Heart right ventricle (tissue), 16 donors: Measurements from ENCODE around the gene OR6C75. TPM values are rescaled to one million over a fixed set of nuclear protein-coding genes. Genes with fewer than 3 reads are reported as not detected.
"Not testable (repeated sequence)": the region's sequence is repeated elsewhere in the genome, so short reads cannot be mapped to it uniquely, and the experiment has no call there.

Experiments
- ATAC-seq, 8 donors: fragments of 200-7000 bp; cut with Tn5 transposase; one replicate each; pipeline ENCODE4 v1.9.1; 2020; ENCODE audit warnings: mild to moderate bottlenecking in 8 of 8, moderate library complexity in 8 of 8, moderate number of reproducible peaks in 1 of 8
- DNase-seq, 2 donors: peaks; one replicate each; pipeline ENCODE4 v3.0.0-alpha.2; 2020
- H3K27ac ChIP-seq, 10 donors: fragments of 200-600 bp; sonication (generic) in 2 of 10; one replicate each; pipeline versions ENCODE4 v1.5.0 to v1.8.0; 2020 to 2022; ENCODE audit warnings: mild to moderate bottlenecking in 3 of 10
- H3K27me3 ChIP-seq, 7 donors: fragments of 200-600 bp; one replicate each; pipeline ENCODE4 v1.8.0; 2021 to 2022; ENCODE audit warnings: mild to moderate bottlenecking in 2 of 7
- H3K36me3 ChIP-seq, 9 donors: fragments of 200-600 bp; sonication (generic) in 1 of 9; one replicate each; pipeline versions ENCODE4 v1.5.0 to v1.8.0; 2020 to 2022; ENCODE audit warnings: mild to moderate bottlenecking in 2 of 9
- H3K4me1 ChIP-seq, 9 donors: fragments of 200-600 bp; sonication (generic) in 1 of 9; one replicate each; pipeline versions ENCODE4 v1.5.0 to v1.8.0; 2020 to 2022; ENCODE audit warnings: mild to moderate bottlenecking in 4 of 9
- H3K4me3 ChIP-seq, 10 donors: fragments of 200-600 bp; sonication (generic) in 2 of 10; one replicate each; pipeline versions ENCODE4 v1.5.0 to v1.8.0; 2020 to 2022; ENCODE audit warnings: mild to moderate bottlenecking in 7 of 10, moderate library complexity in 2 of 10
- H3K9me3 ChIP-seq, 11 donors: fragments of 200-600 bp in 10 of 11; sonication (generic) in 2 of 11; one replicate each; pipeline versions ENCODE4 v1.5.0 to v1.8.0; 2013 to 2022; ENCODE audit warnings: mild to moderate bottlenecking in 2 of 11, control low read depth in 1 of 11, moderate library complexity in 1 of 11
- WGBS, 2 donors: extraction: QIAGEN DNeasy Blood & Tissue Kit; methylation state at CpG; one replicate each; pipeline ENCODE4 v1.1.7; 2013; ENCODE audit warnings: inconsistent platforms in 1 of 2; 5-methylcytosine and 5-hydroxymethylcytosine counted together
- intact Hi-C, 10 donors: fragments of 100-400 bp; cut with DNase I; formaldehyde crosslinking; loops; one replicate each; pipeline versions ENCODE4 v1.11.1 to v1.14.2; 2022
- polyA plus RNA-seq, 2 donors: library from polyadenylated mRNA; stranded (reverse); fragments of 200-250 nt; gene quantifications; one replicate each; pipeline ENCODE4 v1.2.3, GENCODE V29; 2013
- total RNA-seq, 10 donors: library from RNA; stranded (reverse); fragmentation: NEBNext Ultra II Directional in 3 of 10; extraction: Animal tissue kit (Norgen Biotek cat#: 25700) in 3 of 10; gene quantifications; one replicate each; pipeline versions ENCODE4 v1.2.1 to v1.2.4, GENCODE V29; 2021 to 2023
- TF ChIP-seq, protein P1 (sequence below), 9 donors: fragments of 200-600 bp; sonication (generic) in 2 of 9; IDR thresholded peaks; one replicate each; pipeline versions ENCODE4 v1.5.0 to v1.8.0; 2021 to 2022; ENCODE audit warnings: antibody characterized with exemption in 9 of 9, mild to moderate bottlenecking in 5 of 9, moderate library complexity in 1 of 9
- donor health status: Arrhythmogenic right ventricular cardiomyopathy.
- donor health status: ischemic (EF 13 %, LVEDD 7.1; RV severe dilation, severe dysfunction).
- donor health status: healthy with polysubstance abuse.
- donor health status: DM: no; HTN: yes; CAD: no.
- donor health status: DM: no; HTN: no; CAD: no.
- donor health status: ischemic (EF 25% LVEDD 6.9; RV normal size, moderate dysfunction).
- donor health status: ischemic (EF 25% LVEDD 5.7; RV mildly dilated, moderate dysfunction).
- donor health status: healthy.
- donor health status: DM: yes; HTN: yes; CAD: no.
- donor health status: Ischemic cardiomyopathy.
- donor health status: ischemic (EF 35%, LVEDD 5.7; RV mildly dilated, moderate dysfunction).
- donor health status: nonischemic (EF 11% LVEDD 7.7; RV severe dilation, severe dysfunction).
- donor health status: DM: yes; HTN: yes; CAD: no.
- donor health status: PGD.
- donor health status: ischemic (EF 29% LVEDD 5.4; RV normal size, mild dysfunction).
- donor health status: nonischemic (EF 23%, LVEDD 6.1; RV moderate dilation, normal function).

OR6C75 gene
- total and polyA plus RNA-seq, 12 donors = not detected

DNA sequence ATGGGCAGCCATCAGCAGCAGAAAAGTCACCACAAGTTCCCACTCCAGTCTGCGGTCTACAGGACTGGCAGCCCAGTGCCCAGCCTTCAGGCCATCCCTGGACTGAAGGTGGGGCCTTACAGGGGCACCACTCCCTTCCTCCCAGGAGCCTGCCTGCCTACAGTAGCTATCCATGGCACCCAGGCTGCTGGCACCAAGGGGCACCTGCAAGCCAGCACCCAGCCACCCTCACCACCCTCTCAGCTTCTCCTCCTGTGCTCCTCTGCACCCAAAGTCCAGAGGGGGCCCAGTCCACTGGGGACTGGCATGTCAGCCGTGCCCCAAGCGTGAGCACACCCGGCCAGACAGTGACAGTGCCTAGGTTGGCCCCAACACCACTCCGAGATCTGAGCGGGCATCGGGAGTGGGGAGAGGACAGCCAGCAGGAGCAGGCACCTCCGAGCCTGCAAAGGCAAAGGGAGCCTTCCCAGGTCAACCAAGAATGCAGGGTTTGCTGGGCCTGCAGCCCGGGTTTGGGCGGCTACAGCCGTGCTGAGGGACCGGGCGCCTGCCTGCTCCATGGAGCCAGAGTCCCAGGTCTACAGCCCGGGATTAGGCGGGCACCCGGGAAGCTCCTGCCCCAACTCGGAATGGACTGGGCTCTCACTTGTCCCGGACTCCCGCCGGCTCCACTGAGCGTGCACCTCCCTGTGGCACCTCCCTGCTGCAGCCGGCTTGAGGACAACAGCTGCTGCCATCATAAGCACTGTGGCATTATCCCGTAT lies 29.4 kb downstream of the OR6C75 start:
- no peak overlapping the region for H3K27ac ChIP-seq
- TF ChIP-seq, protein P1, sequence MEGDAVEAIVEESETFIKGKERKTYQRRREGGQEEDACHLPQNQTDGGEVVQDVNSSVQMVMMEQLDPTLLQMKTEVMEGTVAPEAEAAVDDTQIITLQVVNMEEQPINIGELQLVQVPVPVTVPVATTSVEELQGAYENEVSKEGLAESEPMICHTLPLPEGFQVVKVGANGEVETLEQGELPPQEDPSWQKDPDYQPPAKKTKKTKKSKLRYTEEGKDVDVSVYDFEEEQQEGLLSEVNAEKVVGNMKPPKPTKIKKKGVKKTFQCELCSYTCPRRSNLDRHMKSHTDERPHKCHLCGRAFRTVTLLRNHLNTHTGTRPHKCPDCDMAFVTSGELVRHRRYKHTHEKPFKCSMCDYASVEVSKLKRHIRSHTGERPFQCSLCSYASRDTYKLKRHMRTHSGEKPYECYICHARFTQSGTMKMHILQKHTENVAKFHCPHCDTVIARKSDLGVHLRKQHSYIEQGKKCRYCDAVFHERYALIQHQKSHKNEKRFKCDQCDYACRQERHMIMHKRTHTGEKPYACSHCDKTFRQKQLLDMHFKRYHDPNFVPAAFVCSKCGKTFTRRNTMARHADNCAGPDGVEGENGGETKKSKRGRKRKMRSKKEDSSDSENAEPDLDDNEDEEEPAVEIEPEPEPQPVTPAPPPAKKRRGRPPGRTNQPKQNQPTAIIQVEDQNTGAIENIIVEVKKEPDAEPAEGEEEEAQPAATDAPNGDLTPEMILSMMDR (IDR thresholded peaks at IDR 0.05) = no peak
- no peak overlapping the region for H3K4me3 ChIP-seq
- H3K4me1 ChIP-seq = no peaks in the 10 kb centered on the region
- H3K9me3 ChIP-seq = no peaks in the 10 kb centered on the region
- DNase-seq (no peak), ATAC-seq (no peak)
- intact Hi-C loops = no loop called here
- 85 to 93% methylated on average over 23 of the region's 23 CpGs for WGBS, 2 donors
- peaks cover 0 to 6% (median 0%) of the 10 kb centered on the region in 7 donors for H3K27me3 ChIP-seq
- no peaks in the 10 kb centered on the region for H3K36me3 ChIP-seq

DNA sequence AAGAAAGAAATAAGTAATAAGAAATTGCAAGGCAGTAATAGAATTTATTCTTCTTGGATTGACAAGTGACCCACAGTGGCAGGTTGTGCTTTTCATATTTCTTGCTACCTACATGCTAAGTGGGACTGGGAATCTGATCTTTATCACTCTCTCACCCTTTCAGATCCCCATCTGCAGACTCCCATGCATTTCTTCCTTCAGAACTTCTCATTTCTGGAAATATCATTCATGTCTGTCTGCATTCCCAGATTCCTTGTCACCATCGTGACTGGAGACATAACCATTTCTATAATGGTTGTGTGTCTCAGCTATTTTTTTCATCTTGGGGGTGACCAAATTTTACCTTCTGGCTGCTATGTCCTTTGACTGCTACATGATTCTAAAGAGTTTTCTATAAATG lies 33.6 kb downstream of the OR6C75 start:
- intact Hi-C loops = no loop called here
- no peak for ATAC-seq
- peaks cover 0 to 6% (median 0%) of the 10 kb centered on the region in 7 donors for H3K27me3 ChIP-seq
- 77 to 80% methylated on average over 1 of the region's 1 CpG for WGBS, 2 donors
- H3K36me3 ChIP-seq = no peaks in the 10 kb centered on the region
- no peak for DNase-seq
- TF ChIP-seq, protein P1 (IDR thresholded peaks at IDR 0.05) = no peak
- no peaks in the 10 kb centered on the region for H3K9me3 ChIP-seq
- no peak overlapping the region for H3K27ac ChIP-seq
- H3K4me3 ChIP-seq = no peak overlapping the region
- no peaks in the 10 kb centered on the region for H3K4me1 ChIP-seq

DNA sequence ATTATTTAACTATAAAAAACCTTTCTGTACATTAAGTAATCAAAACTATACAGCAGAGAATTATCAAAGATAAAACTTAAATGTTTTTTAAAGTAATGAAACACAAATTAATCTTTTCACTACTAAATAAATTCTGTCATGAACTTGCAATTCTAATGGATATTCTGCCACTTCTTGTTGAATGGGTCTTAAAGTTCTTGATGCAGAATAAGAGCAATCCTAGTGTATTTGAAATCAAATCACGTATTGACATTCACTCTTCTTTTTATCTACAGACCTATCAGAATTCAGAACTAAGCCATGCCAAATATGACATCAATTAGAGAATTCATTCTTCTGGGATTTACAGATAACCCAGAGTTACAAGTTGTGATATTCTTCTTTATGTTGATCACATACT lies 37.5 kb downstream of the OR6C75 start, which contains the start of gene OR6C65:
Gene OR6C65, plus strand, starts transcription at position 301 of the 400 bp plus-strand sequence. Its CDS starts 0 bp downstream, at position 301.
- WGBS, 2 donors = 77 to 84% methylated on average over 1 of the region's 1 CpG
- Histone ChIP-seq H3K27me3 (no peaks in the 10 kb centered on the region), H3K4me1 (no peaks in the 10 kb centered on the region), H3K9me3 (peaks cover 0 to 8% (median 0%) of the 10 kb centered on the region in 11 donors), H3K27ac (no peak within 1 kb of the TSS), H3K36me3 (no peaks in the 10 kb centered on the region), H3K4me3 (no peak within 1 kb of the TSS)
- no peak for DNase-seq
- TF ChIP-seq, protein P1 (IDR thresholded peaks at IDR 0.05) = no peak
- intact Hi-C loops = no loop called here
- ATAC-seq = no peak

DNA sequence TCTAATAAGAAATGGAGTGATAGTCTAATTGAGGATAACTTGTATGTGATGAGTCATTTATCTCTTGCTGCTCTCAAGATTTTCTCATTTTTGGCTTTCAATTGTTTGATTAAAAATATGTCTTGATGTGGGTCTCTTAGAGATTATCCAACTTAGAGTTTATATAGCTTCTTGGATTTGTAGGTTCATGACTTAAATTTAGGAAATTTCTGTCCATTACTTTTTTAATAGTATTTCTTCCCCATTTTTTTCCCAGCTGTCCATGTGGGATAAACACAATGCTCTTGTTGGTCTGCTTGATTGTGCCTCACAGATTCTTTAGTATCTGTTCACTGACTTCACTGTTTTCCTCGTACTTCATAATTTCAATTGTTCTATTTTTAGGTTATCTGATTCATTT lies 45.1 kb downstream of the OR6C75 start:
- Histone ChIP-seq H3K9me3 (peaks cover 0 to 32% (median 0%) of the 10 kb centered on the region in 11 donors), H3K36me3 (no peaks in the 10 kb centered on the region), H3K4me1 (no peaks in the 10 kb centered on the region), H3K27ac (no peak overlapping the region), H3K4me3 (no peak overlapping the region), H3K27me3 (no peaks in the 10 kb centered on the region)
- DNase-seq (no peak), ATAC-seq (no peak)
- WGBS, 2 donors = 49 to 52% methylated on average over 1 of the region's 1 CpG
- intact Hi-C loops = no loop called here
- TF ChIP-seq, protein P1 (IDR thresholded peaks at IDR 0.05) = no peak

DNA sequence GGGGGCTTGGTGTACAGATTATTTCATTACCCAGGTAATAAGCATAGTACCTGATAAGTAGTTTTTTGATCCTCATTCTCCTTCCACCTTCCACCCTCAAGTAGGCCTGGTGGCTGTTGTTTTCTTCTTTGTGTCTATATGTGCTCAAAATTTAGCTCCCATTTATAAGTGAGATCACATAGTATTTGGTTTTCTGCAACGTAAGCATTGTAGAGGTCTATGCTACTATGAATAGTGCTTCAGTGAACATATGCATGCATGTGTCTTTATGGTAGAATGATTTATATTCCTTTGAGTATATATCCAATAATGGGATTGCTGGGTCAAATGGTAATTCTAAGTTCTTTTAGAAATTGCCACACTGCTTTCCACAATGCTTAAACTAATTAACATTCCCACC lies 46.4 kb downstream of the OR6C75 start:
- DNase-seq, ATAC-seq, H3K27me3 ChIP-seq, H3K27ac ChIP-seq, H3K36me3 ChIP-seq, H3K4me1 ChIP-seq, intact Hi-C loops, H3K4me3 ChIP-seq: not testable (repeated sequence)
- H3K9me3 ChIP-seq = peaks cover 0 to 24% (median 0%) of the 10 kb centered on the region in 11 donors
- WGBS, 2 donors = 90 to 95% methylated on average over 1 of the region's 1 CpG

DNA sequence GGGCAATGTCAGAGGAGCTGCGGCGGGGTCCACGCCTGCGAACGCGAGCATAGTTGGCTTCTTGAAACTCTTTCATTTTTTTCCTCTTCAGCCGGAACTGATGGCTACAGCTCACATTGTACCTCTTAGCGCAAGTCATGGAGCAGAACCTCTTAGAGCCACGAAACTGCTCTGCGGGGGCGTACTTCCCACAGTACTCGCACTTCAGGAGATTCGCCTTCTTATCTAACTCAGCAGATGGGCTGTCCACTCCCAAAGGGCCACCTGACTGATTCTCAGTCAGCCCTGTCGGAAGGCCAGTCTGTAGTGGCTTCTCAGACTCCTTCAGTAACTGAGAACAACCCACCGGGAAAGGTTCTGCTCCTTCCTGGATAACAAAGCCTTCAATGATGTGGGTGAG lies 49.4 kb downstream of the OR6C75 start:
- H3K4me3 ChIP-seq, H3K27ac ChIP-seq, ATAC-seq, H3K27me3 ChIP-seq, intact Hi-C loops, DNase-seq, H3K4me1 ChIP-seq, H3K36me3 ChIP-seq: not testable (repeated sequence)
- WGBS, 2 donors = 87 to 92% methylated on average over 15 of the region's 15 CpGs
- peaks cover 0 to 20% (median 0%) of the 10 kb centered on the region in 11 donors for H3K9me3 ChIP-seq

DNA sequence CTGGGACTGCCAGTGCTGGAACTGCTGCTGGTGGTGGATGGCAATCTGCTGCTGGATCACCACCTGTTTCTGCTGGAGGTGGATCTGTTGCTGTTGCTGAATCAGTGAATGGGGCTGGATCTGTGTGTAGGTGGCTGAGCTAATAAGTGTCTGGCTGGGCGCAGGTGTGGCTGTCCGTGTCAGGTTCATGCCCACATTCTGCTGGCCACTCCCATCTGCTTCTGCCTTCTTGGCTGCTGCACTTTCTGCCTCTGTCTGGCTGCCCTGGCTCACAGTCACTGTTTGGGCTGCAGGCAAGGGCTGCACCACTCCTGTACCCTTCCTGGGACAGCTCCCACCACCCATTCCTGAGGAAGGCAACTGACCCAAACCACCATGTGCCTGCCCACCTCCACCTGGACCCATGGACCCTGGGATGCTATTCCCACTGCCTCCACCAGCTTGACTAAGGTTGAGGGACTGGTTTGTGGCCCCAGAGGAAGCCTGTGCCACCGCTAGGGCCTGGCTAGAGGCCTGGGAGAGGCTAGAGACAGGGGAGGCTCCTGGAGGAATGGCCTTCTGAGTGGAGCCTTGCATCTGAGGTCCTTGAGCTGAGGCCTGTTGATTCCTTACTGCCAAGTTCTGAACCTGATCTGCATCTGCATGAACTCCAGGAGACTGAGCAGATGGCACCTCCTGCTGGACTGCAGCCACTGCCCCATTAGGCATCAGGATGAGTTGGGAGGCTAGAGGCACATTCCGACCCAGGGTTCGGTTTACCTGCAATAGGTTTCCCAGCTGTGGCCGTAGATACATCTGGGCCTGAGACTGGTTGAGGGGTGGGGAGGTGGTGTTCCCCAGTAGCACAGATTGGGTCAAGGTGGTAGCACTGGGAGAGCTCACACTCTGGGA lies 51.0 kb downstream of the OR6C75 start:
- intact Hi-C loops, H3K4me3 ChIP-seq, H3K27ac ChIP-seq, DNase-seq, H3K36me3 ChIP-seq, H3K9me3 ChIP-seq, H3K4me1 ChIP-seq, H3K27me3 ChIP-seq: not testable (repeated sequence)
- peak in 1 of 8 donors; percentile 34 for ATAC-seq
- WGBS, 2 donors = 89 to 91% methylated on average over 5 of the region's 6 CpGs
